ENCODE data around the gene NOC2L.
A peak's percentile ranks its signal among the peaks of the same experiment; 100 is the strongest.
"Not testable (repeated sequence)": the region's sequence is repeated elsewhere in the genome, so short reads cannot be mapped to it uniquely, and the experiment has no call there.

The NOC2L gene

DNA sequence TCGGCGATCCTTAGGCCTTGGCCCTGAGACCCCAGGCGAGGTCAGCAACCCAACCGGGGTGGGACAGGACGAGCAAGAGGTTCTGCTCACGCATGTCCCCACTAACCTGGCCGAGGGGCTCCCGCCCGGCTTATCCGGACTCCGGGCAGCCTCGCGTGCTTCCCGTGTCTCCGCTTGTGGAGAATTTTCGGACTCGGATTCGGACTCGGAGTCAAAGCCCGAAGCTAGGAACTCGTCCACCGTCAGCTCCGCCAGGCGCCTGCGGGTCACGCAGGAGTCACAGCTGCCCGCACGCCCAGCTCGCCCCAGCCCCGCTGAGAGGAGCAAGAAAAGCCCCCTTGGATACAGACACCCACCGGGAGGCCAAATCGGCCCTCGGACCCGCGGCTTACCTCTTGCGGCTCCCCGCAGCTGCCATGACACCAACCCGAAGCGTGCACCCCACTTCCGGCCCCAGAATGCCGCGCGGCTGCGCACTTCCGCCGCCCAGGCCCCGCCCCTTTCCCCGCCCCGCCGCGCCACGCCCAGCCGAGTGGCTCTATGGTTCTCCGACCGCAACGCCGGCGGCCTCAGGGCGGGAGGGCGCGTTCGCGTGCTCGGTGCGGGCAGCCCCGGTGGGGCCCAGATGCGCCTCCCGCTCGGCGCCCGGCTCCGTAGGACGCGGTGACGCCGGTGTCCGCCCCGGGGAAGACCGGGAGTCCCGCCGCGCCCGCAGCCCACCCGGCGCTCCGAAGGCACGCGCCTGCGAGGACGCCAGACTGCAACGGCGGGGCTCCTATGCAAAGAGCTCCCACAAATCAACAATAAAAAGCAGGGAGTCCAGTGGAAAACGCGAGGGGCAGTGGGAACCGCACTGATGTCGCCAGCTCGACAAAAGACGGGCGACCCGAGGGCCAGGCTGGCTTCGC is at the start of gene NOC2L:
Gene NOC2L, minus strand, starts transcription at position 434 of the 908 bp plus-strand sequence. Its CDS starts 16 bp downstream, at position 418.
- DNase-seq: peak; percentile 72

DNA sequence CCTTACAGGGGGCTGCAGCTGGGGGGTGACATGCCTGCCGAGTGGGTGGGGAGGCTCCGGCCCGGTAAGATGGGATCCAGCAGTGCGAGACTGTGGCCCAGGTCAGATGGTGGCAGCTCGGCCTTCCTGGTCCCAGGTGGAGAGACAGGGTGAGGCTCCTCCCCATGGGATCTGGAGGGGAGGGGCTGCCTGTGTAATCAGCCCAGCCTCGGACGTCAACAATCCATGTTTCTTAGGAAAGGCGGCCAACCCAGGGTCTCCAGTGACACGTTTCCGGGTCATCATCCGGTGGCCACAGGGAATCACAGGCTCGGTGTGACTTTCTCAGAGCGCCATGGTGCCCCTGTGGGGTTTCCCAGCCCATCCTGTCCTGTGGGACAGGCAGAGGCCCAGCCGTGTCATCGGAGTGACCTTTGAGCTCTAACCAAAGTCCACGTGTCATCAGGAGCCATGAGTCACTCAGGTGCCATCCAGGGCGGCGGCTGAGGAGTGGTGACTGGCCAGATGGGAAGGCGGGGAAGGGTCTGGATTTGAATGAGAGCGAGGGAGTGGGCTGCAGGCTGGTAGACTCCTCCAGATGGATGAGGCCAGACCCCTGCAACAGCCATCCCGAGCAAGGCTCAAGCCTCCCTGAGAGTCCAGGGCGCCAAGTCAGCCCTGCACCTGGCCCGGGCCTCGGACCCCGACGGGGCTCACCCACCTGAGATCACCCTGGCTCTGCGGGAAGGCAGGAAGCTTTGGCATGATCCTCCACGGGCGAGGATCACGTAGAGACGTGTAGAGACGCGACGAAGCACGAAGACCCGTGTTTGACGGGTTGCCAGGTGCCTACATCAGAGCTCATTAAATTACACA is 47.5 kb upstream of the NOC2L start:
- no peak for DNase-seq

DNA sequence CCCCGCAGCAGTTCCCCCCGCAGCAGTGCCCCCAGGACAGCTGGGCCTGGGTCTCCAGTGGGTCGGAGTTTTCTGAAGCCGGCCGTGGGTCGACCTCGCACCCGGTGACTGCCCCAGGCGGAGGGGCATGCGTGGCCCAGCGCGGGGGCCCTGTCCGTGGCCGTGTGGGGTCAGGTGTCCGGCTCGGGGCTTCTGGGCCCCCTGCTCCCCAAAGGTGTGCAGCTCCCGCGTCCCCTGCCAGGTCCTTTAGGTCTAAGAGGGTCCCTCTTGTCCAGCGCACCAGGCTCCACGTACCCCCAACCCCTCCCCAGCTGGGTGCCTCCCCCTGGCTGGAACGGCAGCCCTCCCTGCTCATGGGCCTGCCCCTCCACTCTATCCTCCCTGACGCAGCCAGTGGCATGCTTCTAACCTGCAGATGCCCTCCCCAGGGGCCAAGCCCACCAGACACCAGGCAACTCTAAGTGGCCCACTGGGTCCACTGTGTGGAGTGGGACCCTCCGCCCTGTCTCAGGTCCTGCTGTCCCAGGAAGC is 46.8 kb upstream of the NOC2L start:
- no peak for DNase-seq

DNA sequence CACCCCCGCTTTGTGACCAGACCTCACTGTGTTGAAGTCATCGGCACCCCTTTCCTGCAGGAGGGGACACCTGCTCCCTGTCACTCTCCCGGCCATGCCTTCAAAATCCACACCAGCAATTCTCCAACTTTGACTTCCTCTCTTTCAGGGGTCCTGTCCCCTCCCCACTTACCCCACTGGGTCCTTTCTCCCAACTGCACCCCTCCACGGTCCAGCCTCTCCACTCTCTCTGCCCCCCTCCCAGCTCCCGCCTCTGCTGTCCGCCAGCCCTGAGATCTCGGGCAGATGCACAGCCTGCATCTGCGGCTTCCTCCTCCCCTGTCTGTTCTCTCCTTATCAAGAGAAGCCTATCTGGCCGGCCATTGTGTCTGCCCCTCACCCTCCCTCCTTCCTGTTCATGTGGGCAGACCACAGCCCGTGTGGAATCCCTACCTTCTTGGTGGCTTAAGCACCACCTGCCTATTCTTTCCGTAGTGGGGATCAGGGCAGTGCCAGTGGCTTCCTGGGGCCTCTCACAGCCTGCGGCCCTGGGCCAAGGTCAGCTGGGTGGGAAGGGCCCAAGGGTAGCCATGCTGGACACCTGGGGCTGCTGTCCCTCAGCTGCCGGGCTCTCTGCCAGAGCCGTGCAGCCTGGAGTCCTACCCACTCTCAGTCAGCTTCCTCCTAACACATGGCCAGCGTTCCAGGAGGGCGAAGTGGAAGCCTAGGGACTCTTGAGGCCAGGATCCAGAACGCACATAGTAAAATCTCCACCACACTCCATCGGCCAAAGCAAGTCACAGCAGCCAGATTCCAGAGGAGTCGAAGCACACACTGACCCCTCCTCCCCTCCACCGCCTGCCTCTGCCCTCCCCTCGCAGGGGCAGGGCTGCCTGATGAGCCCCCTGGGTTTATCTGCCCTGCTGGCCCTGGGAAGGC is 46.0 kb upstream of the NOC2L start:
- DNase-seq: no peak

DNA sequence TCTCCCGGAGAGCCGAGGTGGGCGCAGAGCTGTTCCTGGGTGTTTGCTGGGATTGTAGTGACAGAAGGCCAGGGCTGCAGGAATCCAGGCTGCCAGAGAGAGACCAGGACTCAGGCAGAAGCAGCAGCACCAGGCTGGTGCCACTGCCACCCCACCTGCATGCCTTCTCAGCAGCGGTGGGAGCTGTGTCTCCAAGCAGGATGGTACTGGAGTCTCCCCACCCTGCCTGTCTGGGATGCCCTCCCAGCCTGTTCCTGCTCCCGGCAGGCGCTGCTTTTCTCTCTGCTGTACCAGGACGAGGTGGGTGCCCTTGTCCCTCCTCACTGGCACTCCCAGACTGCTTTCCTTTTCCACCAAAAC is 45.3 kb upstream of the NOC2L start:
- no peak for DNase-seq

- no peak for DNase-seq
These were observed 44.8 kb upstream of the NOC2L start for GRCh38 chr1:1003618-1004419.

GRCh38 chr1:1001057-1001783 is 42.2 kb upstream of the NOC2L start:
- no peak for DNase-seq

- DNase-seq: peak; percentile 61
These were observed 41.5 kb upstream of the NOC2L start for GRCh38 chr1:1000357-1001056.

- peak; percentile 78 for DNase-seq
These were observed 40.8 kb upstream of the NOC2L start, which contains the start of gene HES4 for GRCh38 chr1:999725-1000356. HES4 (minus strand) TSS chr1:1000097; CDS start chr1:999973, 124 bp downstream.

GRCh38 chr1:998995-999724 is 40.1 kb upstream of the NOC2L start:
- DNase-seq: no peak

- no peak for DNase-seq
These were observed 39.6 kb upstream of the NOC2L start for GRCh38 chr1:998745-998994.

GRCh38 chr1:997993-998744 is 39.1 kb upstream of the NOC2L start:
- no peak for DNase-seq

DNA sequence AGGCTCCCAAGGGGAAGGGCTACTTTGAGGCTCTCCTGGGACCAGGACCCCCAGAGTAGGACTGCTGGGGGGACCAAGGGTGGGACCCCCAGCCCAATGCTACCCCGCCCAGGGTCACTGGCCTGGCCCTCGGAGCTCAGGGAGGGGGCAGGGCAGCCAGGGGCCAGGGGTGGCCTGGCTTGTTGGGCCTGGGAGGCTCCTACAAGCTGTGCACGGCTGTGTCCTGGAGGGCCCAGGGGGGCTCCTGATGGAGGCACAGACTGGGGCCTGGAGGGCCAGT is 38.6 kb upstream of the NOC2L start:
- no peak for DNase-seq

- no peak for DNase-seq
These were observed 38.0 kb upstream of the NOC2L start for GRCh38 chr1:996851-997712.

DNA sequence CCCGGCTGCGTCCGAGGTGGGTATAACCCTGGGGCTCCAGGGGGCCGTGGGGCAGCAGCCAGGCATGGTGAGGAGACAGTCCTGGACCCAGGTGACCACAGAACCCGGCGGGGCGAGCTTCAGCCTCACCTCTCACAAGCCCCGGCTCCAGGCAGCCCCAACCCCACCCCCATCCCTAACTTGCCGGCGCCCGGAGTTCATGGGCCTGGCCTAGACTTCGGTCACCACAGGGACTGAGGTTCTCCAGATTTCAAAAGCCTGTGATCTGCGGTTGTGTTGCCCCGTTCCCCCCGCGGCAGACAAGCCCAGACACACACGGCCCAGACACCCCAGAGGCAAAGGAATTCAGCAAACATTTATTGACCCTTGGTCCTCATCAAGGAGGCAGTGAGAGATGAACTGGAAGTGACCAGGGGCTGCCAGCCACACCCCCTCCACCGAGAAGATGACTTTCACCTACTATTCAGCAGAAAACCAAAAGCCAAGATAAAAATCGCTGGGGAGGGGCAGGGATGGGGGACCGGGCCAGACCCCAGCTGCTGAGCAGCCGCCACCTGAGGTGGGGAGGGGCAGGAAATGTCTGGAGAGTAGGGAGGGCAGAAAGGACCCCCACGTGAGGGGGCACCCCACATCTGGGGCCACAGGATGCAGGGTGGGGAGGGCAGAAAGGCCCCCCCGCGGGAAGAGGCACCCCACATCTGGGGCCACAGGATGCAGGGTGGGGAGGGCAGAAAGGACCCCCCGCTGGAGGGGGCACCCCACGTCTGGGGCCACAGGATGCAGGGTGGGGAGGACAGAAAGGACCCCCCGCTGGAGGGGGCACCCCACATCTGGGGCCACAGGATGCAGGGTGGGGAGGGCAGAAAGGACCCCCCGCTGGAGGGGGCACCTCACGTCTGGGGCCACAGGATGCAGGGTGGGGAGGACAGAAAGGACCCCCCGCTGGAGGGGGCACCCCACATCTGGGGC is 36.9 kb upstream of the NOC2L start:
- no peak for DNase-seq

- DNase-seq: not testable (repeated sequence)
These were observed 35.5 kb upstream of the NOC2L start for GRCh38 chr1:994546-994945.
